GM19468 (cell line): Measurements from ENCODE around the gene ENO3.
"Not testable (repeated sequence)": the region's sequence is repeated elsewhere in the genome, so short reads cannot be mapped to it uniquely, and the experiment has no call there.

ENCODE experiments used
- ATAC-seq: cut with Tn5 transposase; IDR thresholded peaks from one replicate; pipeline ENCODE4 v1.9.1; 2021; ENCODE audit warnings: mild to moderate bottlenecking, moderate library complexity, moderate number of reproducible peaks; ENCODE audit not compliant: unreplicated experiment; ENCODE audit errors: extremely low read depth

The ENO3 gene

GRCh38 chr17:4950746-4951204 lies at the start of gene ENO3:
Gene ENO3, plus strand, starts transcription at chr17:4951119. Its CDS starts 711 bp downstream, at chr17:4951830.
- no peak for ATAC-seq

DNA sequence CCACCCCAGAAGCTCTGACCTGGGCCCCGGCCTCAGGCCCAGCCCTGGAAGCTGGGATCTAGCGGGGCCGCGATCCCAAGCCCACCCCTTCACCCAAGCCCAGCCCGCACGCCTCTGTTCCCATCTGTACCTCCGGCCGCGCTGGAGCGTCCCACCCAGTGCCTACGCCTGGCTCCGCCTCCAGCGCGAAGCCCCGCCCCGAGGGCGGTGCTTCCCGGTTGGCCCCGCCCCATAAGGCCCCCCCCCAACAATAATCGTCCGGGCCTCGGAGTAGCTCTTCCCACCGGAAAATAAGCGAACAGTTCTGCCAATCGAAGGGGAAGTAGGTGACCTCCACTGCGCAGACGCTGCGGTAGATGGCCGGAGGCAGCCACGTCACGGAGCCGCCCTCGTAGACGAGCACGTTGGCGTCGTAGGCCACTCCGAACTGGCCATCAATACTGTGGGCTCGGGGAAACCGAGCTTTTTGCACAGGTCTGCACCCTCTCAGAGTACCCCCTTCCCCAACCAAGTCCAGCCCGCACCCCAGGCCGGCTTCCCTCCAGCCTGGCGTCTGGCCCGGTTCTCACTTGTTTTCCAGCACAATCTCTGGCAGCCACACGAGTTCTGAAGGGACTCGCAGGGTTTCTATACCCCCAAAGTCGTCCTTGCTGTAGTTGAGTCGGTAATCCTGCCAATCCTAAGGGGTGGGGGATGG lies 49.1 kb upstream of the ENO3 start:
- no peak for ATAC-seq

DNA sequence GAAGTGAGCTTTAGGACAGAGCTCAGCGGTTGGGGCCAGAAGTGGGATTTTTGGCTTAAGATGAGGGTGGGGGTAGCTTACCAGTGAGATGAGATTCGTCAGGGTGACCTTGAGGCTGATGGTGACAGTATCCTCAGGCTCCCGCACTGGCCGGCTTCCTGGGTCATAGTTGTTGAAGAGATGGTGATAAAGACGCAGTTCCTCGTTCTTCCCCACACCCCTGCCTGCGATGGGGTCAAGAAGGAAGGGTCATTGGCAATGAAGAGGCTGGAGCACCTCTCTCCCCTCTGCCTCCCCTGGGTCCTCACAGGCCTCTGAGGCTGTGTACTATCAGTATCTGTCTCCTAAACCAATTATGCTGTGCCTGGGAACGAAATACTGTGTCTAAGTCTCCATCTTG lies 48.4 kb upstream of the ENO3 start:
- ATAC-seq, result no peak

- ATAC-seq, result no peak
Observed at GRCh38 chr17:4903051-4903818, 47.7 kb upstream of the ENO3 start, which contains the start of gene CHRNE. Gene CHRNE, minus strand, starts transcription at chr17:4903098. Its CDS starts 35 bp downstream, at chr17:4903063.

DNA sequence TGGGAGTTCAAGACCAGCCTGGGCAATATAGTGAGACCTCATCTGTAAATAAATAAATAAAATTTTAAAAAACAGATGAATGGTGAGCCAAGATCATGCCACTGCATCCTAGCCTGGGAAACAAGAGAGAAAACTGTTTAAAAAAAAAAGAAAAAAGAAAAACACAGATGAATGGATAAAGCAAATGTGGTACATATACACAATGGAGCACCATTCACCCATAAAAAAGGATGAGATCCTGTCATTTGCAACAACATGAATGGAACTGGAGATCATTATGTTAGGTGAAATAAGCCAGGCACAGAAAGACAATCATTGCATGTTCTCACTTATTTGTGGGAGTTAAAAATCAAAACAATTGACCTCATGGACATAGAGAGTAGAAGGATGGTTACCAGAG lies 44.3 kb upstream of the ENO3 start:
- not testable (repeated sequence) for ATAC-seq

GRCh38 chr17:4908301-4908700 lies 42.6 kb upstream of the ENO3 start:
- no peak for ATAC-seq

GRCh38 chr17:4908711-4909496 lies 42.0 kb upstream of the ENO3 start:
- peak; percentile 58 for ATAC-seq

DNA sequence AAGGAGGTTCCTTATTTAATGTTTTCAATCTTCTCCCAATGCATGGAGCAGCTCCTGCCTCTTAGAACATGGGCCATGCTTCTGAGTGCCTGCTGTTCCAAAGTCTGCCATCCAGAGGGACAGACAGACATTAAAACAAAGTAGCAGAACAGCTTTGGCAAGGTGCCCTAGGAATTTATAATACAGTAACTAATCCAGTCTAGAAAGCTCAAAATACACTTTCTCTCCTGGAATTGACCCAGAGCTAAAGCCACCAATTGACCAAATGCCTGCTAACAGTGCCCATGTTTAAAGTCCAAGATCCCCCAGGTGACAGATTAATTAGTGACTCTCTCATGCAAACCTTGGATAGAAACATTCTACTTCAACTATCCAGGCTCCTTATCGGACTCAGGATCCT lies 36.9 kb upstream of the ENO3 start:
- ATAC-seq, result no peak

GRCh38 chr17:4914551-4914950 lies 36.4 kb upstream of the ENO3 start:
- ATAC-seq, result not testable (repeated sequence)

DNA sequence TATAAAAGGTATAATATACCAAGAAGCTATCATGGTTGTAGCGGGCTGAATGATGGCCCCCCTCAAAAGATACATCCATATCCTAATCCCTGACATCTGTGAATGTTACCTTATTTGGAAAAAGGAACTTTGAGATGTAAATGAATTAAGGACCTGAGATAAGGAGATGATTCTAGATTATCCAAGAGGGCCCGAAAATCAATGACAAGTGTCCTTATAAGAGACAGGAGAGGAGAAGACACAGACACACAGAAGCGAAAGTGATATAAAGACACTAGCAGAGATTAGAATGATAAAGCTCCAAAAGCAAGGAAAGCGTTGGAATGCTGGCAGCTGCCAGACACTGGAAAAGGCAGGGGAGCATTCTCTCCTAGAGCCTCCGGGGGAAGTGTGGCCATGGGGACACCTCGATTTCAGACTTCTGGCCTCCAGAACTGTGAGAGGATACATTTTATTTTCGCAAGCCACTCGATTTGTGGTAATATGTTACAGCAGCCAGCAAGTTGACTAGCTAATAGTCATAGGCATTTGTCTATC lies 31.3 kb upstream of the ENO3 start:
- ATAC-seq, result no peak

- ATAC-seq, result no peak
Observed at GRCh38 chr17:4920351-4921048, 30.4 kb upstream of the ENO3 start.

- no peak for ATAC-seq
Observed at GRCh38 chr17:4921320-4921719, 29.6 kb upstream of the ENO3 start.

- not testable (repeated sequence) for ATAC-seq
Observed at GRCh38 chr17:4926577-4927335, 24.2 kb upstream of the ENO3 start.

DNA sequence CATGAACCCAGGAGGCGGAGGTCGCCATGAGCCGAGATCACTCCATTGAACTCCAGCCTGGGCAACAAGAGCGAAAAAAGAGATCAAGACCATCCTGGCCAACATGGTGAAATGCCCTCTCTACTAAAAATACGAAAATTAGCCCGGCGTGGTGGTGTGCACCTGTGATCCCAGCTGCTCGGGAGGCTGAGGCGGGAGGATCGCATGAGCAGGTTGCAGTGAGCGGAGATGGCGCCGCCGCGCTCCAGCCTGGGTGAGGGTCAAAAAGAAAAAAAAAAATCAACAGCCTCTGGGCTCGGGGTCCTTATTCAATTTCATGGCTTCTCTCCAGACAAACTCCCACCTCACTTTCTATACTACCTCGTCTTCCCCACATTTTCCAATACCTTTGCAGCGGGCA lies 22.0 kb upstream of the ENO3 start:
- no peak for ATAC-seq

- no peak for ATAC-seq
Observed at GRCh38 chr17:4931963-4932362, 19.0 kb upstream of the ENO3 start, which contains the start of gene GP1BA. Gene GP1BA, plus strand, starts transcription at chr17:4932277. Its CDS starts 328 bp downstream, at chr17:4932605.

- no peak for ATAC-seq
Observed at GRCh38 chr17:4932756-4933155, 18.2 kb upstream of the ENO3 start.

DNA sequence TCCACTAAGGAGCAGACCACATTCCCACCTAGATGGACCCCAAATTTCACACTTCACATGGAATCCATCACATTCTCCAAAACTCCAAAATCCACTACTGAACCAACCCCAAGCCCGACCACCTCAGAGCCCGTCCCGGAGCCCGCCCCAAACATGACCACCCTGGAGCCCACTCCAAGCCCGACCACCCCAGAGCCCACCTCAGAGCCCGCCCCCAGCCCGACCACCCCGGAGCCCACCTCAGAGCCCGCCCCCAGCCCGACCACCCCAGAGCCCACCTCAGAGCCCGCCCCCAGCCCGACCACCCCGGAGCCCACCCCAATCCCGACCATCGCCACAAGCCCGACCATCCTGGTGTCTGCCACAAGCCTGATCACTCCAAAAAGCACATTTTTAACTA lies 17.3 kb upstream of the ENO3 start:
- no peak for ATAC-seq

DNA sequence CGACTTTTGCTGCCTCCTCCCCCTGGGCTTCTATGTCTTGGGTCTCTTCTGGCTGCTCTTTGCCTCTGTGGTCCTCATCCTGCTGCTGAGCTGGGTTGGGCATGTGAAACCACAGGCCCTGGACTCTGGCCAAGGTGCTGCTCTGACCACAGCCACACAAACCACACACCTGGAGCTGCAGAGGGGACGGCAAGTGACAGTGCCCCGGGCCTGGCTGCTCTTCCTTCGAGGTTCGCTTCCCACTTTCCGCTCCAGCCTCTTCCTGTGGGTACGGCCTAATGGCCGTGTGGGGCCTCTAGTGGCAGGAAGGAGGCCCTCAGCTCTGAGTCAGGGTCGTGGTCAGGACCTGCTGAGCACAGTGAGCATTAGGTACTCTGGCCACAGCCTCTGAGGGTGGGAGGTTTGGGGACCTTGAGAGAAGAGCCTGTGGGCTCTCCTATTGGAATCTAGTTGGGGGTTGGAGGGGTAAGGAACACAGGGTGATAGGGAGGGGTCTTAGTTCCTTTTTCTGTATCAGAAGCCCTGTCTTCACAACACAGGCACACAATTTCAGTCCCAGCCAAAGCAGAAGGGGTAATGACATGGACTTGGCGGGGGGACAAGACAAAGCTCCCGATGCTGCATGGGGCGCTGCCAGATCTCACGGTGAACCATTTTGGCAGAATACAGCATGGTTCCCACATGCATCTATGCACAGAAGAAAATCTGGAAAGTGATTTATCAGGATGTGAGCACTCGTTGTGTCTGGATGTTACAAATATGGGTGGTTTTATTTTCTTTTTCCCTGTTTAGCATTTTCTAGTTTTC lies 16.5 kb upstream of the ENO3 start:
- ATAC-seq, result no peak
